Testis (tissue), 2 donors: Measurements from ENCODE around the gene FDXR.

Experiments
- POLR2A ChIP-seq: fragments of 450-650 bp; IDR thresholded peaks from one replicate; pipeline ENCODE4 v1.6.1; 2017; ENCODE audit warnings: antibody characterized with exemption, mild to moderate bottlenecking, moderate library complexity
- TF ChIP-seq, protein P1 (sequence below), 3 experiments: fragments of 450-650 bp in 2 of 3; fragments of 200-600 bp in 1 of 3; sonication (generic) in 1 of 3; IDR thresholded peaks; one replicate each; pipeline ENCODE4 v1.5.1; 2016 to 2019; ENCODE audit warnings: antibody characterized with exemption in 3 of 3, mild to moderate bottlenecking in 2 of 3, moderate library complexity in 1 of 3

- TF ChIP-seq, protein P1, sequence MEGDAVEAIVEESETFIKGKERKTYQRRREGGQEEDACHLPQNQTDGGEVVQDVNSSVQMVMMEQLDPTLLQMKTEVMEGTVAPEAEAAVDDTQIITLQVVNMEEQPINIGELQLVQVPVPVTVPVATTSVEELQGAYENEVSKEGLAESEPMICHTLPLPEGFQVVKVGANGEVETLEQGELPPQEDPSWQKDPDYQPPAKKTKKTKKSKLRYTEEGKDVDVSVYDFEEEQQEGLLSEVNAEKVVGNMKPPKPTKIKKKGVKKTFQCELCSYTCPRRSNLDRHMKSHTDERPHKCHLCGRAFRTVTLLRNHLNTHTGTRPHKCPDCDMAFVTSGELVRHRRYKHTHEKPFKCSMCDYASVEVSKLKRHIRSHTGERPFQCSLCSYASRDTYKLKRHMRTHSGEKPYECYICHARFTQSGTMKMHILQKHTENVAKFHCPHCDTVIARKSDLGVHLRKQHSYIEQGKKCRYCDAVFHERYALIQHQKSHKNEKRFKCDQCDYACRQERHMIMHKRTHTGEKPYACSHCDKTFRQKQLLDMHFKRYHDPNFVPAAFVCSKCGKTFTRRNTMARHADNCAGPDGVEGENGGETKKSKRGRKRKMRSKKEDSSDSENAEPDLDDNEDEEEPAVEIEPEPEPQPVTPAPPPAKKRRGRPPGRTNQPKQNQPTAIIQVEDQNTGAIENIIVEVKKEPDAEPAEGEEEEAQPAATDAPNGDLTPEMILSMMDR (IDR thresholded peaks at IDR 0.05), result no peak
- TF ChIP-seq POLR2A, result no peak
Observed at GRCh38 chr17:74916136-74916850, 43.5 kb upstream of the FDXR start.
